Aorta (tissue), 5 donors: ENCODE data around the gene ANO3. TPM values are rescaled to one million over a fixed set of nuclear protein-coding genes. Genes with fewer than 3 reads are reported as not detected.

Experiments used
- ATAC-seq: fragments of 200-7000 bp; cut with Tn5 transposase; one replicate; pipeline ENCODE4 v1.9.1; 2022; ENCODE audit warnings: moderate library complexity; ENCODE audit not compliant: low FRiP score
- DNase-seq, 2 donors: peaks; one replicate each; pipeline ENCODE4 v3.0.0-alpha.2; 2020
- H3K27ac ChIP-seq, 2 donors: one replicate each; pipeline ENCODE4 v1.5.1; 2013; ENCODE audit warnings: low read length in 2 of 2, mild to moderate bottlenecking in 2 of 2, moderate library complexity in 2 of 2, control low read depth in 1 of 2, inconsistent platforms in 1 of 2, low read depth in 1 of 2
- H3K27me3 ChIP-seq, 2 donors: one replicate each; pipeline ENCODE4 v1.6.1; 2013; ENCODE audit warnings: control low read depth in 1 of 2, low read length in 1 of 2, mild to moderate bottlenecking in 1 of 2, moderate library complexity in 1 of 2; ENCODE audit not compliant: insufficient read depth in 2 of 2, control insufficient read depth in 1 of 2
- H3K36me3 ChIP-seq, 2 donors: one replicate each; pipeline ENCODE4 v1.6.1; 2013; ENCODE audit warnings: control low read depth in 1 of 2, low read length in 1 of 2, mild to moderate bottlenecking in 1 of 2; ENCODE audit not compliant: insufficient read depth in 2 of 2, control insufficient read depth in 1 of 2
- H3K4me1 ChIP-seq, 2 donors: one replicate each; pipeline ENCODE4 v1.6.1; 2013; ENCODE audit warnings: low read length in 2 of 2, control low read depth in 1 of 2, mild to moderate bottlenecking in 1 of 2, moderate library complexity in 1 of 2; ENCODE audit not compliant: insufficient read depth in 2 of 2, control insufficient read depth in 1 of 2
- H3K4me3 ChIP-seq, 2 donors: one replicate each; pipeline ENCODE4 v1.5.1; 2013; ENCODE audit warnings: low read length in 2 of 2, control low read depth in 1 of 2, mild to moderate bottlenecking in 1 of 2
- H3K9me3 ChIP-seq: one replicate; pipeline ENCODE4 v1.6.1; 2013; ENCODE audit warnings: mild to moderate bottlenecking, low read length; ENCODE audit not compliant: control insufficient read depth
- WGBS, 2 donors: extraction: QIAGEN DNeasy Blood & Tissue Kit; methylation state at CpG; one replicate each; pipeline ENCODE4 v1.1.7; 2013; 5-methylcytosine and 5-hydroxymethylcytosine counted together
- intact Hi-C, 2 donors: fragments of 100-400 bp; cut with DNase I; formaldehyde crosslinking; loops; one replicate each; pipeline versions ENCODE4 v1.14.2 to v1.15.0; 2022
- polyA plus RNA-seq, 2 donors: library from polyadenylated mRNA; stranded (reverse); fragments of 200-250 nt; gene quantifications; one replicate each; pipeline ENCODE4 v1.2.3, GENCODE V29; 2013
- total RNA-seq, 2 donors: library from RNA; stranded (reverse); fragmentation: NEBNext Ultra II Directional; extraction: Animal tissue kit (Norgen Biotek cat#: 25700); gene quantifications; one replicate each; pipeline ENCODE4 v1.2.1, GENCODE V29; 2021
- donor health status: healthy with polysubstance abuse.
- donor health status: Bipolar disorder and iron deficiency.
- donor health status: DM: no; HTN: no; CAD: no.
- donor health status: DM: no; HTN: no; CAD: no.
- donor health status: DM: yes; HTN: yes; CAD: no.

ANO3 gene
- total and polyA plus RNA-seq, 4 donors, result 0.13 to 1.6 (median 0.83) TPM

DNA sequence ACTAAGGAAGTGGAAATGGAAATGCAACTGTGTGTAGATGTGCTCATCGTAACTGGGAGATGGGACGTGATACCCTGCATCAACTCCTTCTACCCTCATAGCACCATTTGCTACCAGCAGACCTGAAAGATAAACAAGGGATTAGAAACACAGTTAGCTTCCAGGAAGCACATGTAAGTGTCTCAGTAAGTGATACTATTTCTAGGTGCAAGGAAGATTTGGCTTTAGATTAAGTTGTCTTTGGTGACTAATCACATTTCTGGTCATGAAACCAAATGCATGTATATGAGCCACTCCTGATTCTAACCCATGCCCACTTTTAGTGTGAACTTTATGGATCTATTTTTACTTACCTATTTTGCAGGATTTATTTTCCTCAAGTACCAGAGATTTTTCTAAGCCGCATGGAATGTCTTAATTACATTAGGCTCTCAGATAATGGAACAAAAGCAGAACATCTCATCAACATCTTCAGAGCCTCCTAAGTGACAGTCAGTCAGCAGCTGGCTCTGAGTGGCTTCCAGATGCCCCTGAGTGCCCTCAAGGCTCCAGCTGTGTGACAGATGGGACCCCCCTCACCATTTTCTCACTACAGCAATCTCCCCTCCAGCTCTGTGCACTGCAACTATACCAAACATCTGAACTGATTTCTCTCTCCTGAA lies 368.8 kb downstream of the ANO3 start:
- ATAC-seq (no peak), DNase-seq (no peak)
- 95 to 96% methylated on average over 3 of the region's 3 CpGs for WGBS, 2 donors
- Histone ChIP-seq H3K27ac (no peak overlapping the region), H3K4me3 (no peak overlapping the region), H3K27me3 (no peaks in the 10 kb centered on the region), H3K4me1 (no peaks in the 10 kb centered on the region), H3K9me3 (no peaks in the 10 kb centered on the region), H3K36me3 (no peaks in the 10 kb centered on the region)
- intact Hi-C loops, result no loop called here

- Histone ChIP-seq H3K4me1 (no peaks in the 10 kb centered on the region), H3K4me3 (no peak overlapping the region), H3K27me3 (no peaks in the 10 kb centered on the region), H3K9me3 (no peaks in the 10 kb centered on the region), H3K36me3 (no peaks in the 10 kb centered on the region), H3K27ac (no peak overlapping the region)
- no peak for ATAC-seq
- no peak for DNase-seq
- intact Hi-C loops, result no loop called here
Observed at GRCh38 chr11:26702406-26702805, 370.5 kb downstream of the ANO3 start.

GRCh38 chr11:26703411-26704191 lies 371.7 kb downstream of the ANO3 start:
- 71 to 79% methylated on average over 5 of the region's 5 CpGs for WGBS, 2 donors
- H3K9me3 ChIP-seq, result no peaks in the 10 kb centered on the region
- H3K4me3 ChIP-seq, result no peak overlapping the region
- DNase-seq (no peak), ATAC-seq (no peak)
- no peaks in the 10 kb centered on the region for H3K4me1 ChIP-seq
- H3K36me3 ChIP-seq, result no peaks in the 10 kb centered on the region
- intact Hi-C loops, result no loop called here
- H3K27me3 ChIP-seq, result no peaks in the 10 kb centered on the region
- no peak overlapping the region for H3K27ac ChIP-seq

GRCh38 chr11:26704249-26704648 lies 372.3 kb downstream of the ANO3 start:
- intact Hi-C loops, result no loop called here
- no peaks in the 10 kb centered on the region for H3K27me3 ChIP-seq
- H3K9me3 ChIP-seq, result no peaks in the 10 kb centered on the region
- ATAC-seq, result no peak
- WGBS, 2 donors, result 91 to 95% methylated on average over 1 of the region's 1 CpG
- H3K36me3 ChIP-seq, result no peaks in the 10 kb centered on the region
- H3K4me3 ChIP-seq, result no peak overlapping the region
- no peak for DNase-seq
- H3K4me1 ChIP-seq, result no peaks in the 10 kb centered on the region
- no peak overlapping the region for H3K27ac ChIP-seq

DNA sequence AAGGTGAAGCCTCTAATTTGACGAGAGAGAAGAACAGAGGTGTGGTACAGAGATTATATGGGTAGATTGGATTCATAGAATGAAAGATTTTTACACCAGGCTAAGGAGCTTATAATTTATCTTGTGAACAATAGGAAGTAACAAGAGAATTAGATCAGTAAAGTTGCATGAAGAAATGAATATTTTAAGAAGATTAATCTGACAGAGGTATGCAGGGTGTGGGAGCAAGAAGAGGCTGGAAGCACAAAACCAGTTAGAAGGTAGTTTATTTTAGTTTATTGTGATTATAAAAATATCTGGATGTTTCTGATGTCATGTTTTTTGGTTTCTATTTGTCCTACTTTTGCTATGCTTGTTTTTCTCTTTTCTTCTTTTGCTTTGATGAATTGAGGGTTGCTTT lies 374.3 kb downstream of the ANO3 start:
- 85 to 93% methylated on average over 1 of the region's 1 CpG for WGBS, 2 donors
- Histone ChIP-seq H3K27ac (no peak overlapping the region), H3K36me3 (no peaks in the 10 kb centered on the region), H3K4me3 (no peak overlapping the region), H3K4me1 (no peaks in the 10 kb centered on the region), H3K27me3 (no peaks in the 10 kb centered on the region), H3K9me3 (no peaks in the 10 kb centered on the region)
- DNase-seq, result no peak
- intact Hi-C loops, result no loop called here
- ATAC-seq, result no peak

GRCh38 chr11:26708736-26709456 lies 377.0 kb downstream of the ANO3 start:
- no peaks in the 10 kb centered on the region for H3K36me3 ChIP-seq
- intact Hi-C loops, result no loop called here
- no peak overlapping the region for H3K4me3 ChIP-seq
- no peak overlapping the region for H3K27ac ChIP-seq
- H3K9me3 ChIP-seq, result no peaks in the 10 kb centered on the region
- no peak for DNase-seq
- H3K4me1 ChIP-seq, result no peaks in the 10 kb centered on the region
- no peak for ATAC-seq
- H3K27me3 ChIP-seq, result no peaks in the 10 kb centered on the region
- 6 to 8% methylated on average over 2 of the region's 2 CpGs for WGBS, 2 donors

DNA sequence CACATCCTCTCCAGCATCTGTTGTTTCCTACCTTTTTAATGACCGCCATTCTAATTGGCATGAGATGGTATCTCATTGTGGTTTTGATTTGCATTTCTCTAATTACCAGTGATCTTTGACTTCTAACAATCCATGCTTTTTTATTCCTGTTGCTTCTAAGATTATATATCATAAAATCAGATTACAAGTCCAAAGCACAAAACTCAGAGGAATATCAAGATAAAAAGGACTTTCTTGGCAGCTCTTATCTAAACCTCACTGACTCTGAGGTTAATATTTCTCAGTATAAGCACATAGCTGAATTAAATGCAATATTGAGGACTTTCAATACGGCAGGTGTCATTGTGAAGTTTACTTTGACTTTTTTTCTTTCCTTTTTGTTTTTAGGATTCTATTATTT lies 378.6 kb downstream of the ANO3 start:
- 96 to 97% methylated on average over 2 of the region's 2 CpGs for WGBS, 2 donors

GRCh38 chr11:26712497-26712896 lies 380.6 kb downstream of the ANO3 start:
- Histone ChIP-seq H3K9me3 (no peaks in the 10 kb centered on the region), H3K4me1 (no peaks in the 10 kb centered on the region), H3K27me3 (no peaks in the 10 kb centered on the region), H3K36me3 (no peaks in the 10 kb centered on the region), H3K4me3 (no peak overlapping the region), H3K27ac (no peak overlapping the region)
- WGBS, 2 donors, result 60 to 64% methylated on average over 5 of the region's 5 CpGs
- intact Hi-C loops, result no loop called here
- ATAC-seq (no peak), DNase-seq (no peak)

More for the DNA sequence above, 378.6 kb downstream of the ANO3 start:
- H3K9me3 ChIP-seq, result no peaks in the 10 kb centered on the region
- H3K36me3 ChIP-seq, result no peaks in the 10 kb centered on the region
- no peak for DNase-seq
- ATAC-seq, result no peak
- H3K4me3 ChIP-seq, result no peak overlapping the region
- H3K27me3 ChIP-seq, result no peaks in the 10 kb centered on the region
- H3K27ac ChIP-seq, result no peak overlapping the region
- no peaks in the 10 kb centered on the region for H3K4me1 ChIP-seq
- intact Hi-C loops, result no loop called here
